Vagina (tissue), 2 donors: ENCODE measurements around the gene OPALIN. TPM values are rescaled to one million over a fixed set of nuclear protein-coding genes. Genes with fewer than 3 reads are reported as not detected.

Experiments
- DNase-seq, 2 donors: peaks; one replicate each; pipeline ENCODE4 v3.0.0-alpha.2; 2017; ENCODE audit errors: extremely low spot score in 2 of 2
- H3K27ac ChIP-seq: fragments of 200-600 bp; sonication (generic); one replicate; pipeline ENCODE4 v1.5.1; 2019
- H3K27me3 ChIP-seq: fragments of 200-600 bp; sonication (generic); one replicate; pipeline ENCODE4 v1.5.1; 2019
- H3K36me3 ChIP-seq, 2 donors: fragments of 200-600 bp; sonication (generic); one replicate each; pipeline ENCODE4 v1.5.1; 2017 to 2019
- H3K4me1 ChIP-seq: fragments of 200-600 bp; sonication (generic); one replicate; pipeline ENCODE4 v1.5.1; 2019
- H3K4me3 ChIP-seq, 2 donors: fragments of 200-600 bp; sonication (generic); 1 replicate in 1 of 2; 2 replicates in 1 of 2; pipeline ENCODE4 v1.5.1; 2016 to 2019
- H3K9me3 ChIP-seq: fragments of 200-600 bp; sonication (generic); one replicate; pipeline ENCODE4 v1.5.1; 2019
- POLR2A ChIP-seq, 2 donors: fragments of 450-650 bp; IDR thresholded peaks; one replicate each; pipeline ENCODE4 v1.6.1; 2017; ENCODE audit warnings: antibody characterized with exemption in 2 of 2, mild to moderate bottlenecking in 2 of 2, moderate library complexity in 2 of 2
- POLR2AphosphoS5 ChIP-seq, 2 donors: sonication (generic); formaldehyde crosslinking; IDR thresholded peaks; one replicate each; pipeline ENCODE4 v1.9.0; 2017; ENCODE audit warnings: antibody characterized with exemption in 2 of 2, mild to moderate bottlenecking in 2 of 2, low read depth in 1 of 2; ENCODE audit not compliant: insufficient read depth in 1 of 2
- intact Hi-C: fragments of 100-400 bp; cut with DNase I; formaldehyde crosslinking; loops from one replicate; pipeline ENCODE4 v1.15.1; 2023
- total RNA-seq: library from RNA; depleted of rRNA; stranded (reverse); fragments of >200 nt; gene quantifications from one replicate; pipeline ENCODE4 v1.2.3, GENCODE V29; 2016
- TF ChIP-seq, protein P1 (sequence below), 3 experiments: fragments of 450-650 bp in 2 of 3; fragments of 200-600 bp in 1 of 3; sonication (generic) in 1 of 3; IDR thresholded peaks; one replicate each; pipeline ENCODE4 v1.5.1; 2017 to 2019; ENCODE audit warnings: antibody characterized with exemption in 3 of 3, mild to moderate bottlenecking in 2 of 3, moderate library complexity in 2 of 3

The OPALIN gene
- total RNA-seq, 1 donor from 2014 or later: not detected

DNA sequence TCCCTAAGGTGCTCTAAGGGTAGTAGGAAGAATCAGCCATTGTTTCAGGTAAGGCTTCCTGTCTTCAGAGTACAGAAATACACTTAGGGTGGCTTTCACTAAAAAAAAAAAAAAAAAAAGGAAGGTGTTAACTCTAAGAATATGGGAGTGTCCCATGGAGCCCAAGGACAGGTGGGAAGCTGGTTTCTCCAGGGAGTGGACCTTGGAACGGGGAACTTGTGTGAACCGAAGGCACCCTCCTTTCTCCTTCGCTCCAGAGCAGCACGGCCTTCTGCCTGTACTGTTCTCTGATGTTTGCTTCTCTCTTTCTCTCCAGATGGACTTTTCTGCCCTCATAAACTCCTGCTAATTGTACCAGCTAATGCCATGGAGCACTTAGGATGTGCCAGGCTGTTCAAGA is 6.2 kb downstream of the OPALIN start:
- Histone ChIP-seq H3K27me3 (no peaks in the 10 kb centered on the region), H3K4me1 (no peaks in the 10 kb centered on the region), H3K36me3 (no peaks in the 10 kb centered on the region), H3K27ac (no peak overlapping the region), H3K9me3 (no peaks in the 10 kb centered on the region), H3K4me3 (no peak overlapping the region)
- no peak for TF ChIP-seq POLR2AphosphoS5 (IDR thresholded peaks at IDR 0.05; ENCODE audit: insufficient read depth in 1 of 2, low read depth in 1 of 2)
- no peak for TF ChIP-seq POLR2A (IDR thresholded peaks at IDR 0.05)
- TF ChIP-seq, protein P1, sequence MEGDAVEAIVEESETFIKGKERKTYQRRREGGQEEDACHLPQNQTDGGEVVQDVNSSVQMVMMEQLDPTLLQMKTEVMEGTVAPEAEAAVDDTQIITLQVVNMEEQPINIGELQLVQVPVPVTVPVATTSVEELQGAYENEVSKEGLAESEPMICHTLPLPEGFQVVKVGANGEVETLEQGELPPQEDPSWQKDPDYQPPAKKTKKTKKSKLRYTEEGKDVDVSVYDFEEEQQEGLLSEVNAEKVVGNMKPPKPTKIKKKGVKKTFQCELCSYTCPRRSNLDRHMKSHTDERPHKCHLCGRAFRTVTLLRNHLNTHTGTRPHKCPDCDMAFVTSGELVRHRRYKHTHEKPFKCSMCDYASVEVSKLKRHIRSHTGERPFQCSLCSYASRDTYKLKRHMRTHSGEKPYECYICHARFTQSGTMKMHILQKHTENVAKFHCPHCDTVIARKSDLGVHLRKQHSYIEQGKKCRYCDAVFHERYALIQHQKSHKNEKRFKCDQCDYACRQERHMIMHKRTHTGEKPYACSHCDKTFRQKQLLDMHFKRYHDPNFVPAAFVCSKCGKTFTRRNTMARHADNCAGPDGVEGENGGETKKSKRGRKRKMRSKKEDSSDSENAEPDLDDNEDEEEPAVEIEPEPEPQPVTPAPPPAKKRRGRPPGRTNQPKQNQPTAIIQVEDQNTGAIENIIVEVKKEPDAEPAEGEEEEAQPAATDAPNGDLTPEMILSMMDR (IDR thresholded peaks at IDR 0.05): no peak
- intact Hi-C loops: no loop called here
- no peak for DNase-seq

DNA sequence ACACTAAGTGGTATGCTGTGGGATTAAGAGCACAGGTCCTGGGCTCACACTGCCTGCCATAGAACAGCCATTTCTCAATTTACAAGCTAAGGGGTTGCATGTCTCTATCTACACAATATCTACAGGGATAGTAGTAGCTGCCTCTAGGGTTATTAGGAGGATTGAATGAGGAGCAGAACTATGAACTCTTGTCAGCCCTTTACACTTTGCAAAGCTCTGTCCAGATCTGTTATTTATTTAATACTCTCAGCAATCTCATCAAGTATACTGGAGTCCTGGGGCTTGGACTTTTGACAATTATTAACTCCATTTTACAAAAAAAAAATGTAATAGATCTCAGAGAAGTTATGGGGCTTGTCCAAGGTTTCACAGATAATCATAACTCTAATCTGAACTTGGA is 6.8 kb downstream of the OPALIN start:
- DNase-seq: no peak
- TF ChIP-seq, protein P1 (IDR thresholded peaks at IDR 0.05): no peak
- TF ChIP-seq POLR2A (IDR thresholded peaks at IDR 0.05): no peak
- TF ChIP-seq POLR2AphosphoS5 (IDR thresholded peaks at IDR 0.05; ENCODE audit: insufficient read depth in 1 of 2, low read depth in 1 of 2): no peak
- Histone ChIP-seq H3K27ac (no peak overlapping the region), H3K4me3 (no peak overlapping the region), H3K36me3 (no peaks in the 10 kb centered on the region), H3K9me3 (no peaks in the 10 kb centered on the region), H3K4me1 (no peaks in the 10 kb centered on the region), H3K27me3 (no peaks in the 10 kb centered on the region)
- intact Hi-C loops: no loop called here

DNA sequence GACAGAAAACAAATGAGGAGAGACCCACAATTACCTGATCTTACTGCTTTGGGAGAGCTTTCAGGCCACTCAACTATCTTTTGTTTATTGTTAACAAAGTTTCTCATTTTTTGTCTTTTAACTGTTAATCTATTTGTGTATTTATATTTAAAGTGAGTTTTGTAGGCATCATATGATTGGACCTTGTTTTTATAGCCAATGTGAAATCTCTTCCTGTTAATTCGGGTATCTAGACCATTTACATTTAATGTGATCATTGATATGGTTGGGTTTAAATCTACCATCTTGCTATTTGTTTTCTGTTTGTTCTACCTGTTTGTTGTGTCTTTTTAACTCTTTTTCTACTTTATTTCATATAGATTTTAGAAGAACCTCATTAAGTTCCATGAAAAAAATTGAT is 12.5 kb downstream of the OPALIN start:
- Histone ChIP-seq H3K27ac (no peak overlapping the region), H3K36me3 (no peaks in the 10 kb centered on the region), H3K4me3 (no peak overlapping the region), H3K27me3 (no peaks in the 10 kb centered on the region), H3K4me1 (no peaks in the 10 kb centered on the region), H3K9me3 (no peaks in the 10 kb centered on the region)
- intact Hi-C loops: no loop called here
- DNase-seq: no peak
- TF ChIP-seq, protein P1 (IDR thresholded peaks at IDR 0.05): no peak
- TF ChIP-seq POLR2A (IDR thresholded peaks at IDR 0.05) (no peak), POLR2AphosphoS5 (IDR thresholded peaks at IDR 0.05; ENCODE audit: insufficient read depth in 1 of 2, low read depth in 1 of 2) (no peak)

DNA sequence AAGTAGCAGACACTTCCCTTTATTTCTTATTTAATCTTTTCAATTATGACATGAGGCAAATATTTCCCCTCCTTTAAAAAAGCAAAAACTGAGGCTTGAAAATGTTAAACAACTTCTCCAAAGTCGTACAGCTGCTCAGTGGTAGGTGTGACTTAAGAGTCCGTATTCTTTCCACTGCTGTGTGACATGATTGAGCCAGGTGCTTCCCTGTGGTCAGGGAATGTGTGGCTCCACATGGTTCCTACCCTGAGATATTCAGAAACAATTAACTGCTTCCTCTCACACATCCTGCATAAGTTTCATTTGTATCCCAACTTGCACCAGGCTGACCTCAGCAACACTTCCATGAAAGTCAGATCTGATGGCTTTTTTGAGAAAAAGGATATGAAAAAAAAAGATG is 13.6 kb downstream of the OPALIN start:
- H3K4me3 ChIP-seq: no peak overlapping the region
- no peak for TF ChIP-seq POLR2AphosphoS5 (IDR thresholded peaks at IDR 0.05; ENCODE audit: insufficient read depth in 1 of 2, low read depth in 1 of 2)
- TF ChIP-seq POLR2A (IDR thresholded peaks at IDR 0.05): no peak
- TF ChIP-seq, protein P1 (IDR thresholded peaks at IDR 0.05): no peak
- H3K9me3 ChIP-seq: no peaks in the 10 kb centered on the region
- DNase-seq: no peak
- H3K36me3 ChIP-seq: no peaks in the 10 kb centered on the region
- H3K27me3 ChIP-seq: no peaks in the 10 kb centered on the region
- no peaks in the 10 kb centered on the region for H3K4me1 ChIP-seq
- no peak overlapping the region for H3K27ac ChIP-seq
- intact Hi-C loops: no loop called here

DNA sequence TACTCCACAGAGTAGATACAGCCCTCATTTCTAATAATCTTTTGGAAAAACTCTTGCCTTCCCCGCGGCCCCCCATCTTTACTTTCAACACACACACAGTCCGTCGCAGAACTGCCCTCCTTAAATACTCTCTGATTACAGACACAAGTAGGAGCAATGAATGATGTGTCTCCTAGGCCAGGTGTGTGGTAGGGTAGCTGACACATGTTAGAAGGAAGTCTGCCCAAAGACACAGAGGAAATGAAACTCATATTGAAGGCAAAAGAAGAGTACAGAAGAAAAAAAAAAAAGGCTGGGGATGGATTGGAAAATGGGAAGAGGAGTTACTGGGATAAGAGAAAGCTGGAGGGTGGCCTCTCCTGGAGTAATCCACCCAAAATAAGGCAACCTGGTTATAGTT is 14.6 kb downstream of the OPALIN start:
- Histone ChIP-seq H3K9me3 (no peaks in the 10 kb centered on the region), H3K36me3 (no peaks in the 10 kb centered on the region), H3K4me1 (no peaks in the 10 kb centered on the region), H3K27me3 (no peaks in the 10 kb centered on the region), H3K27ac (no peak overlapping the region), H3K4me3 (no peak overlapping the region)
- DNase-seq: no peak
- TF ChIP-seq, protein P1 (IDR thresholded peaks at IDR 0.05): no peak
- TF ChIP-seq POLR2AphosphoS5 (IDR thresholded peaks at IDR 0.05; ENCODE audit: insufficient read depth in 1 of 2, low read depth in 1 of 2): no peak
- no peak for TF ChIP-seq POLR2A (IDR thresholded peaks at IDR 0.05)
- intact Hi-C loops: no loop called here
